Upper lobe of left lung (tissue), 6 donors: ENCODE results near the gene KLF13. TPM values are rescaled to one million over a fixed set of nuclear protein-coding genes. Genes with fewer than 3 reads are reported as not detected.

Experiments used
- ATAC-seq, 2 donors: fragments of 200-7000 bp; cut with Tn5 transposase; one replicate each; pipeline ENCODE4 v1.9.1; 2022; ENCODE audit warnings: mild to moderate bottlenecking in 2 of 2, moderate library complexity in 2 of 2; ENCODE audit not compliant: low FRiP score in 2 of 2
- DNase-seq, 2 donors: peaks; one replicate each; pipeline ENCODE4 v3.0.0-alpha.2; 2019 to 2020
- H3K27ac ChIP-seq, 4 donors: fragments of 200-600 bp; sonication (generic); one replicate each; pipeline ENCODE4 v1.5.1; 2016 to 2019
- H3K27me3 ChIP-seq, 4 donors: fragments of 200-600 bp; sonication (generic); one replicate each; pipeline ENCODE4 v1.5.1; 2017 to 2019
- H3K36me3 ChIP-seq, 4 donors: fragments of 200-600 bp; sonication (generic); one replicate each; pipeline ENCODE4 v1.5.1; 2016 to 2019
- H3K4me1 ChIP-seq, 4 donors: fragments of 200-600 bp; sonication (generic); one replicate each; pipeline ENCODE4 v1.5.1; 2018 to 2019
- H3K4me3 ChIP-seq, 4 donors: fragments of 200-600 bp; sonication (generic); one replicate each; pipeline ENCODE4 v1.5.1; 2017 to 2019; ENCODE audit warnings: mild to moderate bottlenecking in 2 of 4, moderate library complexity in 1 of 4
- H3K9me3 ChIP-seq, 4 donors: fragments of 200-600 bp; sonication (generic); one replicate each; pipeline ENCODE4 v1.5.1; 2018 to 2019
- CTCF ChIP-seq, 6 experiments: fragments of 450-650 bp in 4 of 6; fragments of 200-600 bp in 2 of 6; sonication (generic) in 2 of 6; IDR thresholded peaks; one replicate each; pipeline ENCODE4 v1.5.1; 2016 to 2019; ENCODE audit warnings: antibody characterized with exemption in 6 of 6
- EP300 ChIP-seq, 4 donors: sonication (generic); formaldehyde crosslinking; IDR thresholded peaks; one replicate each; pipeline ENCODE4 v1.5.1; 2017; ENCODE audit warnings: antibody characterized with exemption in 4 of 4, control low read depth in 2 of 4
- POLR2A ChIP-seq, 4 donors: fragments of 450-650 bp; IDR thresholded peaks; one replicate each; pipeline ENCODE4 v1.5.1; 2016 to 2017; ENCODE audit warnings: antibody characterized with exemption in 4 of 4, mild to moderate bottlenecking in 2 of 4
- POLR2AphosphoS5 ChIP-seq, 2 donors: sonication (generic); formaldehyde crosslinking; IDR thresholded peaks; one replicate each; pipeline ENCODE4 v1.5.1; 2017; ENCODE audit warnings: antibody characterized with exemption in 2 of 2
- WGBS, 2 donors: methylation state at CpG; one replicate each; pipeline ENCODE4 v1.1.5; 2017 to 2018; 5-methylcytosine and 5-hydroxymethylcytosine counted together
- total RNA-seq, 6 donors: library from RNA; depleted of rRNA in 4 of 6; stranded (reverse); fragments of >200 nt in 4 of 6; gene quantifications; one replicate each; pipeline versions ENCODE4 v1.1.0 to v1.2.1, GENCODE V29; 2016 to 2021
- donor health status: DM: no; HTN: no; CAD: no; lungs with moderate emphysema.
- donor health status: DM: no; HTN: yes; CAD: no; lungs with severe emphysema.

KLF13 gene
- total RNA-seq, 6 donors from 2014 or later = 103 to 231 (median 147) TPM

- Histone ChIP-seq H3K4me3 (peak overlapping the region; percentile 29 to 93 (median 71)), H3K9me3 (no peaks in the 10 kb centered on the region), H3K36me3 (no peaks in the 10 kb centered on the region), H3K4me1 (peaks cover 26 to 34% (median 27%) of the 10 kb centered on the region in 4 donors), H3K27me3 (no peaks in the 10 kb centered on the region), H3K27ac (peak overlapping the region; percentile 97 to 100 (median 98))
- ATAC-seq = peak in 1 of 2 donors; percentile 14
- TF ChIP-seq POLR2AphosphoS5 (IDR thresholded peaks at IDR 0.05) (no peak), POLR2A (IDR thresholded peaks at IDR 0.05) (no peak), EP300 (IDR thresholded peaks at IDR 0.05) (peak in 1 of 4 donors; percentile 15), CTCF (IDR thresholded peaks at IDR 0.05) (no peak)
- 0 to 3% methylated on average over 8 to 29 of the region's 58 CpGs for WGBS, 2 donors
- peak in 1 of 2 donors; percentile 73 for DNase-seq
Observed at GRCh38 chr15:31325595-31326155, 960 bp upstream of the KLF13 start.

- H3K36me3 ChIP-seq = no peaks in the 10 kb centered on the region
- no peaks in the 10 kb centered on the region for H3K27me3 ChIP-seq
- peaks cover 40 to 48% (median 41%) of the 10 kb centered on the region in 4 donors for H3K4me1 ChIP-seq
- ATAC-seq (peak in 1 of 2 donors; percentile 58), DNase-seq (peak in 1 of 2 donors; percentile 96)
- peak overlapping the region; percentile 97 to 100 (median 98) for H3K27ac ChIP-seq
- TF ChIP-seq CTCF (IDR thresholded peaks at IDR 0.05) = peak in 3 of 6 experiments; percentile 15 to 20 (median 19)
- peak in 3 of 4 donors; percentile 71 to 94 (median 76) for TF ChIP-seq POLR2A (IDR thresholded peaks at IDR 0.05)
- peak; percentile 28 to 36 for TF ChIP-seq POLR2AphosphoS5 (IDR thresholded peaks at IDR 0.05)
- TF ChIP-seq EP300 (IDR thresholded peaks at IDR 0.05) = no peak
- no peaks in the 10 kb centered on the region for H3K9me3 ChIP-seq
- peak overlapping the region; percentile 70 to 93 (median 74) for H3K4me3 ChIP-seq
- WGBS, 2 donors = no CpG with 5 or more reads among the region's 130 CpGs
Observed at GRCh38 chr15:31326875-31327668, 437 bp downstream of the KLF13 start.

- Histone ChIP-seq H3K9me3 (no peaks in the 10 kb centered on the region), H3K27ac (peak overlapping the region; percentile 97 to 100 (median 98)), H3K4me3 (peak overlapping the region; percentile 70 to 93 (median 74)), H3K36me3 (no peaks in the 10 kb centered on the region), H3K4me1 (peaks cover 48 to 56% (median 49%) of the 10 kb centered on the region in 4 donors), H3K27me3 (no peaks in the 10 kb centered on the region)
- TF ChIP-seq POLR2A (IDR thresholded peaks at IDR 0.05) (peak in 3 of 4 donors; percentile 12 to 83 (median 41)), POLR2AphosphoS5 (IDR thresholded peaks at IDR 0.05) (peak; percentile 11 to 64), EP300 (IDR thresholded peaks at IDR 0.05) (peak in 1 of 4 donors; percentile 39), CTCF (IDR thresholded peaks at IDR 0.05) (peak in 4 of 6 experiments; percentile 44 to 53 (median 47))
- DNase-seq (peak; percentile 88 to 95), ATAC-seq (peak in 1 of 2 donors; percentile 48)
- WGBS, 2 donors = 0 to 1% methylated on average over 11 to 27 of the region's 108 CpGs
Observed at GRCh38 chr15:31327669-31328427, 1.2 kb downstream of the KLF13 start.

GRCh38 chr15:31328428-31328968, 1.9 kb downstream of the KLF13 start:
- no peaks in the 10 kb centered on the region for H3K36me3 ChIP-seq
- no peaks in the 10 kb centered on the region for H3K27me3 ChIP-seq
- DNase-seq (no peak), ATAC-seq (peak in 1 of 2 donors; percentile 3)
- H3K4me1 ChIP-seq = peaks cover 53 to 62% (median 55%) of the 10 kb centered on the region in 4 donors
- H3K27ac ChIP-seq = peak overlapping the region; percentile 97 to 100 (median 98)
- peak overlapping the region; percentile 70 to 93 (median 74) for H3K4me3 ChIP-seq
- 0% methylated on average over 23 to 27 of the region's 35 CpGs for WGBS, 2 donors
- no peak for TF ChIP-seq POLR2AphosphoS5 (IDR thresholded peaks at IDR 0.05)
- peak in 1 of 4 donors; percentile 48 for TF ChIP-seq POLR2A (IDR thresholded peaks at IDR 0.05)
- peak in 1 of 6 experiments; percentile 0 for TF ChIP-seq CTCF (IDR thresholded peaks at IDR 0.05)
- TF ChIP-seq EP300 (IDR thresholded peaks at IDR 0.05) = no peak
- H3K9me3 ChIP-seq = no peaks in the 10 kb centered on the region
